ENCODE measurements around the gene NUDT17.
A peak's percentile ranks its signal among the peaks of the same experiment; 100 is the strongest.
"Not testable (repeated sequence)": the region's sequence is repeated elsewhere in the genome, so short reads cannot be mapped to it uniquely, and the experiment has no call there.

The NUDT17 gene, protein sequence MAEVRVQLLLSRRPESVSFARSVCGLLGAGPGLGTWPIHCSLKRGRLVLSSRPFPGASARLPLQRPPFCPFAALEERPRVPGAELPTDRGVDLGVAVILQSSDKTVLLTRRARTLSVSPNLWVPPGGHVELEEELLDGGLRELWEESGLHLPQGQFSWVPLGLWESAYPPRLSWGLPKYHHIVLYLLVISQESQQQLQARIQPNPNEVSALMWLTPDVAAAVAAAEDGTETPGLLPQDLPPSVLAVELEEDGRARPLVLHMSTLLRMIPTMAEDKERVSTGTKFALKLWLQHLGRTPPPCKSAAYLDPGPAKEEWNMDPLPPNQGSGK

DNA sequence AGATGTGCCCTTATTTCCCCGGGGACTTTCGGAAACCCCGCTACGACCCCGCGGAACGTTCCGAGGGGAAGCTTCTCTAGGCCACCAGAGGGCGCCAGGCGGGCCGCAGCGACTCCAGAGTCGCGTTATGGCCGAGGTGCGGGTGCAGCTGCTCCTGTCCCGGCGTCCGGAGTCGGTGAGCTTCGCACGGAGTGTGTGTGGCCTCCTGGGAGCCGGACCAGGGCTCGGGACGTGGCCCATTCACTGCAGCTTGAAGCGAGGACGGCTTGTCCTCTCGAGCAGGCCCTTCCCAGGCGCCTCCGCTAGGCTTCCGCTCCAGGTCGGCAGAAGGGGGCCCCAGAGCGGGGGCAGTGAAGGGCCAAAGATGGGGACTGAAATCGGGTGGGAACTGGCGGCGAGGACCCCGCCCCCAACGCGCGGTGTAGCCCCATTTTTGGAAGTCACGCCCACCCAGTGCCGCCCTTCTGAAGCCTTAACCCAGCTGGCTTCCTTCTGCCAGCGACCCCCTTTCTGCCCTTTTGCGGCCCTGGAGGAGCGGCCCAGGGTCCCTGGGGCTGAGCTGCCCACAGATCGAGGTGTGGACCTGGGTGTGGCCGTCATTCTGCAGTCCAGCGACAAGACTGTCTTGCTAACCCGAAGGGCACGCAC is at the start of gene NUDT17:
Gene NUDT17 (plus strand): TSS at position 117 of the 648 bp plus-strand sequence. CDS start 11 bp downstream, at position 128.
- DNase-seq: peak; percentile 63

DNA sequence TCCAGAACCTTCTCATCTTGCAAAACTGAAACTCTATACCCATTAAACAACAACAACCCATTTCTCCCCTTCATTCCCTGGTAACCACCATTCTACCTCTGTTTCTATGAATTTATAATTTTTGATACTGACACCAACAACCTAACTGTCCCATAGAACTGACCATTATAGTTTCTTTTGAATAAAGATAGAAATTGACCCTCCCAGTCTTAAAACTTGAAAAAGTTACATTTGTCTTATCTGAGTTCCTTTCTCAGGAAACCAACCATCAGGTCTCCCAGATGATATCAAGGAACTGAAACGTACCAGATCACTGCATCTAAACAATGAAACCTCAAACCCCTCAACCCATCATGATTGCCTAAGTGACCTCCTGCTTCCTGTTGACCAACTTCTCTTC is 48.7 kb upstream of the NUDT17 start:
- DNase-seq: no peak

DNA sequence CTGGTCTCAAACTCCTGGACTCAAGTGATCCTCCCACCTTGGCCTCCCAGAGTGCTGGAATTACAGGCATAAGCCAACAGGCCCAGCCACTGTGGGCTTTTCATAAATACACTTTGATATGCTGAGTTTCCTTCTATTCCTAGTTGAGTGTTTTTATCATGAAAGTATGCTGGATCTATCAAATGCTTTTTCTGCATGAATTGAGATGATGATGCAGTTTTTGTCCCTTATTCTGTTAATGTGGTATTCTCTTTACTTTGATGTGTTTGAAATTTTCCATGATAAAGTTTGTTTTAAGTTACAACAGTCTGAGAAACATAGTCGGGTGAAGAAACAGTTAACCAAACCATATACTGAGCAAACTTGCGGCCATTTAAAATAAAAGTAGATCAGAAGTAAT is 45.6 kb upstream of the NUDT17 start:
- no peak for DNase-seq

DNA sequence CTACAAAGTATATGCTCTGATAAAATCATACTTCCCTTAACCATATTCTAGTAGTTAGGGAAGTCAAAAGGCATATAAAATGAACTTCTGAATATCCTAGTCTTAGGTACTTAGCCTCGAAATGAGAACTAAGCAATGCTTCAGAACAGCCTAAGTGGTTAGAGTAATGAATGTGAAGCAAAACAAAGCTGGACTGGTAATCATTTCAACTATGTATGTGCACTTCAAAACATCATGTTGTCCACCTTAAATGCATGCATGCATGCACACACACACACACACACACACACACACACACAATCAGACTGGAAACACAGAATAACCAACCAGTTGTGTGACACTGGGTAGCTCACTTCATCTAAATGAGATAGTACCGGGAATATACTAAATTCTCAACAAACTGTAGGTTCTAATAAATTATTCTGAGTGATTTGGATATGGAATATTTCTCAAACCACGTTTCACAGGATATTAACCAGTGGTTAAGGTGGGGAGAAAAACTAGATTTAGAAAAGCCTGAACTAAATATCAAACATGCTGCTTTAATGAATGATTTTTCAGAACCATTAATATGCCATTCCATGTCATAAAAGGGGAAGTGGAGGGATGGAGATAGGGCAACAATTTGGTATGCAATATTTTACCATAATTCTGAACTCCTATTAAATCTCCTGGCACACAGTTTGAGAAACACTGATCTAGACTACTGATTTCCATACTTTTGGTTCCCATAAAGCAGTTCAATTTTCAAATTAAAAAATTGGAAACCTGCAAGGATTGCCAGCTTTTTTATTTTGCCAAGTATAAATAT is 41.0 kb upstream of the NUDT17 start:
- DNase-seq: no peak

DNA sequence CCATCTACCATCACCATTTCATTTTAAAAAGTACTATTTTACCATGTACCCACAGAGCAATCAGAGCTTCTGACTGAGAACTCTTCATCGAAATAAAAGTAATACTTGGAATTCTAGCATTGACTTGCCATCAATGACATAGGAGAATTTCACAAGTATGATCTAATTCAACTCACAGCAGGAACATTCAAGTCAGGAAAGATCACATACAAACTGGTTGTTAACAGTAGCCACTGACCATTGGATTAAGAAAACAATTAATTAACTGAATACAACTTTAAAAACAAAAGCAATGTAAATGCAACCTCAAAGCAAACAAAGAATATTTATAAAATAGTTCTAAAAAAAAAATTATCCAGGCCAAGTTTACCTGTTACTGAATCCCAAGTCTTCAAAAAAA is 40.4 kb upstream of the NUDT17 start:
- no peak for DNase-seq

DNA sequence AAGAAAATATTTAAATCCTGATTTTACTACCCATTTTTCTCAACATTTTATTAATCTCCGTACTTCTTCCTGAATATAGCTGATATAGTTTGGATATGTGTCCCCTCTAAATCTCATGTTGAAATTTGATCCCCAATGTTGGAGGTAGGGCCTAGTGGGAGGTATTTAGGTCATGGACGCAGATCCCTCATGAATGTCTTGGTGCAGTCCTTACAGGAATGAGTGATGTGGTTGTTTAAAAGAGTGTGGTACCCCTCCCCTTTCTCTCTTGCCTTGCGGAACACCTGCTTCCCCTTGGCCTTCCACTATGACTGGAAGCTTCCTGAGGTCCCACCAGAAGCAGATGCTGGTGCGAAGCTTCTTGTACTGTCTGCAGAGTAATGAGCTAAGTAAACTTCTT is 39.0 kb upstream of the NUDT17 start:
- DNase-seq: no peak

DNA sequence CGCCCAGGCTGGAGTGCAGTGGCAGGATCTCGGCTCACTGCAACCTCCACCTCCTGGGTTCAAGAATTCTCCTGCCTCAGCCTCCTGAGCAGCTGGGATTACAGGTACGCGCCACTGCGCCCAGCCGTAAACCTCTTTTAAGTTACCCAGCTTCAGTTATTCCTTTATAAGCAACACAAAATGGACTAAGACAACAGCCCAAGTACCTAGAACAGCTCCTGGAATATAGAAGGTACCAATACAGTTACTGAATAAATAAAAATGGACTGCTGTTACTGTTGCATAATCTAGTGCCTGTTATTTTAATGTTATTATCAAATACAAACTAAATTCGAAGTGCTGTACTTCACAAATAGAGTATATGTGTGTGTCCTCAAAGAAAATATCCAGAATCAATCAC is 38.6 kb upstream of the NUDT17 start:
- DNase-seq: no peak

DNA sequence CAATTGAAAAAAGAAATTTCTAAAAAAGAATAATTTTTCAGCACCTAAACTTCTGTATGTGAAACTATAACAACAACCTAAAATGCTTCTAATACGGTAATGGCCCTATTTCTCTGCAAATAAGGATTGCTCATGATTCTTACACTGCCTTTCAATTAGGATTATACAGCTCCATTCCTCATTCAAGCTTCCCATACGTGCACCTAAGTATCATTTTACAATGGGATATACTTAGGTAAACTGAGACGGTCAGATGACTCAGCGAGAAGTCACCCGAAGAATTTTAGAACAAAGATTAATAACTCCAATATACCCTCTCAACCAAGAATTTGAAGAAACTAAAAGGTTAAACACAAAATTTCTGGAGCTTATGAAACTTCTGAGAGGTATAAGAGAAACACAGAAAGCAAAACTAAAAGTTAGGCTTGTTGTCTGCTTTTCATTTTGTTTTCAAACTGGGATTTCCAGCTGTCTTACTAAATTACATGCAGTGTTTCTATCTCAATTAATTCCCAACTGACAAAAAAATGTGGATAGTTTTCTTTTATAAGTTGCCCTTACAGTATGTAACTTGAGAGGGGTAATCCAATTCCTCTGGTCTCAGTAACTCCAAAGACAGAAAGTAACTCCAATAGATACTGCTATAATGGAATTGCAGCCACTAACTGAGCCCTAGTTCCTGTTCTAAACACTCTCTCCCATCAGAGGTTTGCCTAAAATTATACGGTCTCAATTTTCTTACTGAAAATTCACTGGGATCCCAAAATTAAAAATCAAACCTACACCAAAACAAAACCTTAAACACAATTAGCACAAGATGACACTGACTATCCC is 32.2 kb upstream of the NUDT17 start:
- DNase-seq: not testable (repeated sequence)

DNA sequence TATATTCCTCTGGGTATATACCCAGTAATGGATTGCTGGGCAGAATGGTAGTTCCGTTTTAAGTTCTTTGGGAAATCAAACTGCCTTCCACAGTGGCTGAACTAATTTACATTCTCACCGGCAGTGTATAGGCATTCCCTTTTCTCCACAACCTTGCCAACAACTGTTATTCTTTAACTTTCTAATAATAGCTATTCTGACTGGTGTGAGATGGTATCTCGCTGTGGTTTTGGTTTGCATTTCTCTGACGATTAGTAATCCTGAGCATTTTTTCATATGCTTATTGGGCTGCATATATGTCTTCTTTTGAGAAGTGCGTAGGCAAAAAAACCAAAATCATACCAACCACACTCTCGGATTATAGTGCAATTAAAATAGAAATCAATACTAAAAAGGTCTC is 27.3 kb upstream of the NUDT17 start:
- DNase-seq: not testable (repeated sequence)

DNA sequence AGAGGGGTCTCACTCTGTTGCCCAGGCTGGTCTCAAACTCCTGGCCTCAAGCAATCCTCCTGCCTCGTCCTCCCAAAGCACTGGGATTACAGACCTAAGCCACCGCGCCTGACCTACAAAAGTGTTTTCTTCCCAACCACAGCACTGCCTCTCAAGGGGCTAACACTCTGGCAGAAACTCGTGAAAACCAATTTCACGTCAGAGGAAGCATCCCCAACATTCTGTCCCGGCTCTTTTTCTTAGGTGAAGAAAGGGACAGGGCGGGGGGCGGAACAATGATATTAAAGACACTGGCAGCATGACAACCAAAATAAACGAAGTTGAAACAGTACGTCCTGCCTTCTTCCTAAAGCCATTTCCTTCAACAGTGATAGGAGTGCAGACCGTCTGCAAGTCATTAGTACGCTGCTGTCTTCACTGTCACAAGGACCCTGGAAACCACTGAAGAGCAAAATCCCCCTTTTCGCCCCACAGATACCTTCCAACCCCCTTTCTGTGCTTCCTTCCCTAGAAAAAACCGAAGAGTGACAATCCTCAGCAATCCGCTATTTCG is 22.6 kb upstream of the NUDT17 start:
- DNase-seq: not testable (repeated sequence)

DNA sequence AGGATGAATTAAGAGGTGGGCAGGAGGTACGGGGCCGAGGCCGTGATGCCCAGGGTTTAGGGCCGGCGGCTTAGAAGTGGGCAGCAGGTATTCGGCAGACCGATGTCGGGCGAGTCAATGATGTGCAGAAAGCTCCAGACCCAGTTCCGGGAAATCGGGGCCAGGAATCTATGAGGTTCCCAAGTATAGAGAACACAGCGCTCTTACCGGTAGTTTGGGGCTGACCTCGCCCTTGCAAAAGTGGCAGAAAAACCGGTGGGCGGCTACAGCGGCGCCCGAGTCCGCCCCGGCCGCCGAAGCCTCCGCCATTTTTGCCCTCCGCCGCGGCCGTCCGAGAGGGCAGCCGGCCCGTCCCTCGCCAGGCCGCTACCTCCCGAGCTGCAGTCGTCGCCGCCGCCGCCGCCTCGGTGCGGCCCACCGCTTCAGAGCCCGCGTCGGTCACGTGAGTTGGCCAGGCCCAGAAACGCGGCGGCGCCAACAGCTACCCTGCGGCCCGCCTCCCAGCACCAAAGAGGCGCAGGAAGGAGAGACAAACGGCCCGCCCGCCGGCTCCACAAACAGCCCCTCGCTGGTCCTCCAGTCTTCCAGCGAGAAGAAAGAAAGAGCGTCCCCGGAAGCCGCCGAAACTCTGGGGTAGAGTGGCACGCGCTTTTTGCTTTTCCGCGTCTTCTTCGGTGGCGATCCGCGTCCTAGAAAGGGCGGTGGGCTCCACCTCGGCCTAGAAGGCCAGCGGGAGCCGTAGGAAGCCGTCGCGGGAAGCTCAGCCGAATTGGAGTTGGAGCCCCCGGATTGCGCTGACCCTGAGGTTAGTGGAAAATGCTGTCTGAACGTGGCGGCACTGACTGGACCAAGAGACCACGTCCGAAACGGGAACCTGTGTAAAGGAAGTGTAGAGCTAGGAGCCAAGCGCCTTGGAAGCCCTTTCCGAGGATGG is 21.6 kb upstream of the NUDT17 start, which contains the start of the genes POLR3C and RNF115:
Gene POLR3C (plus strand): TSS at position 636 of the 934 bp plus-strand sequence. CDS start 1,577 bp downstream, outside the sequence.
Gene RNF115 (minus strand): TSS at position 531 of the 934 bp plus-strand sequence. CDS start 222 bp downstream, at position 309.
- peak; percentile 86 for DNase-seq

DNA sequence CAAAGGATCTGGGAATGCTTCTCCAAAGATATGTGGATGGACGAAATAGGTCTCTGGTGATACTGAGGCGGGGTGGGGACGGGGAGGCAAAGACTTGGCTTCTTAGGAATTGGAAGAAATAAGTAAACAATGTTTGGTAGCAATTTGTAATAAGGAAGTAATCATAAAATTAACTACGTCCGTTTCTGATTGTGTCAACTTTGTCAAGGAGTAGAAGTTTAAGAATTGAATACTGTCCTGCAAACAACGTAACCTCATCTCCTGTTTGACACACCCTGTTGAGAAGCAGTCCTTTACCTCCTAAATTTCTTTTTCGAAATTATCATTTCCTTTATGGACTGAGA is 21.0 kb upstream of the NUDT17 start:
- no peak for DNase-seq

DNA sequence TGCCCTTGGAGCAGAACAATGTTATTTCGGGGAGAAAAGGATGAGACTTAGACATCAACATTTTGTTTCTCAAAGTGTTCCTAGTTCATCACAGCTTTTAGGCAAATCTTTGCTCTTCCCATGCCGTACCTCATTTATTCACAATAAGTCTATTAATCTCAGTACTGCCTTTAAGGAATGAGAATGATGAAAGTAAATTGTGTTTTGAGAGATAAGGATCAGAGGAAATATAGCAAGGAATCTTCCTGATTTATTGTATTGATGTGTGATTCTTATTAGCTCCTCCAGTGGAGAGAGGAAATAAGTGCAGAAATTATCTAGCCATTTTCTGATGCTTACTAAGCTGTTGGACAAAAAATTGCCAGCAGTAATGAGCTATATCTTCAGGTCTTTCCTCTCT is 19.4 kb upstream of the NUDT17 start:
- DNase-seq: no peak

DNA sequence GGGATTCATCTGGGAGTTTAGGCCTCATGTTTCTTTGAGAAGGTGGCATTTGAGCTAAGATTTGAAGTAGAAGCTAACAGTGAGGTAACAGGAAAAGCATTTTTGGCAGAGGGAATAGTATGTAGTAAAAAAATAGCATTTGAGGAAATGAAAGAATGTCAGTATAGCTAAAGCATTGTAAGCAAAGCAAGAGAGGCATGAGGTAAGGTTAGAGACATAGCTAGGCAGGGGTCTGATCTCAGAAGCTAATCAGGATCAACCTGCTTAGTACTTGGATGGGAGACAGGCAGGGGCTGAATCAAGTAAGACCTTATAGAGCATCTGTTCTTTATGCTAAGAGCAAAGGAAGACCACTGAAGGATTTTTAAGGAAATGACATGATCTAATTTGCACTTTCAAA is 17.5 kb upstream of the NUDT17 start:
- DNase-seq: no peak

DNA sequence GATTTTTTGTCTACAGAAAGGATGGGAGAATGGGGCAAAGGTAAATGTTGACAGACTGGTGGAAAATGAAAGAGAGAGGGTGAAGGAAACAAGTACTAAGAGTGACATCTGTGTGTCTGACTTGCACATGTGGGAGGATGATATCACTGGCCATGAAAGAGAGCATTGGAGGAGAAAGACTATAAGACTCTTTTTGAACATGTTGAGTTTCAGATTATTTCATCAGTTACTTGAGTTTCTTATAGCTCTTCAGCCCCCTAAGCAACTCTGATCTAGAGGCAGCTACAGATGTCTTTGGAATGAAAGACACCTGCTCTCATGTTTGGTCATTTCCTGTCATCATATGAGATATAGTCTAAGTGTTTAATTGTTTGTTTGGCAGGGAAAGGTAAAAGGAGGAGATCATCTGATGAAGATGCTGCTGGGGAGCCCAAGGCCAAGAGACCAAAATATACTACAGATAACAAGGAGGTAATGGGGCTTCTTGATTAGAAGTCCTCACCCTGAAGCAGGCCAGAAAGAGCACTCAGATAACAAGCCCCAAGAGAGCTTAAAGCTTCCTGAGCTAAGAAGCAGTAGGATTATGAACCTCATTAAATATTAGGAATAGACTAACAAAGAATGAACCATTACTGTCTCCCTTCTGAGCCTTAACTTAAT is 16.9 kb upstream of the NUDT17 start:
- DNase-seq: no peak

DNA sequence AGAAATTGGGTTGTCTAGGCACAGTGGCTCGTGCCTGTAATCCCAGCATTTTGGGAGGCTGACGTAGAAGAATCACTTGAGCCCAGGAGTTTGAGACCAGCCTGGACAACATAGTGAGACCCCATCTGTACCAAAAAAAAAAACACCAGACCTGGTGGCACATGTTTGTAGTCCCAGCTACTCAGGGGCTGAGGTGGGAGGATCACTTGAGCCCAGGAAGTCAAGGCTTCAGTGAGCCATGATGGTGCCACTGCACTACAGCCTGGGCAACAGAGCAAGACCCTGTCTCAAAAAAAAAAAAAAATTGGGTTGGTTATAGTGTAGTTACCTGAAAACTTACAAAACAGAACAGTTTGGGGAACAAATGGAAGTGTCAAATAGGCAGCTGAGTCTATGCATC is 14.6 kb upstream of the NUDT17 start:
- DNase-seq: not testable (repeated sequence)

DNA sequence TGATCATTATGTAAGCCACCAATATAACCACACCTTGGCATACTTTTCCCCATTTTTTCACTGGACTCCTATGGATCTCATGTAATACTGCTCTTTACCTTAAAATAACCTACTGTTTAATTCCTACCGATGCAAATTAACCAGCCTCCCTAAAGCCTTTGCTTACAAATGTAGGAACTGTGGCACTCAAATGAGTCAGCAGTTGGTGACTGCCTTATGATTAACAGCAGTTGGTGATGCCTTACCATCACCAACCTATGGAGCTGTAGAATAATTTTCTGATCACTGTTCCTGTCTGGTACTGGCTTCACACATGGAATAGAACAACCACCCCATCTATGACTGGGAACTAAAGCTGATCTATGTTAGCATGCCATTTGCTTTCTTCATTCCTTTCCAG is 7.8 kb upstream of the NUDT17 start:
- no peak for DNase-seq

DNA sequence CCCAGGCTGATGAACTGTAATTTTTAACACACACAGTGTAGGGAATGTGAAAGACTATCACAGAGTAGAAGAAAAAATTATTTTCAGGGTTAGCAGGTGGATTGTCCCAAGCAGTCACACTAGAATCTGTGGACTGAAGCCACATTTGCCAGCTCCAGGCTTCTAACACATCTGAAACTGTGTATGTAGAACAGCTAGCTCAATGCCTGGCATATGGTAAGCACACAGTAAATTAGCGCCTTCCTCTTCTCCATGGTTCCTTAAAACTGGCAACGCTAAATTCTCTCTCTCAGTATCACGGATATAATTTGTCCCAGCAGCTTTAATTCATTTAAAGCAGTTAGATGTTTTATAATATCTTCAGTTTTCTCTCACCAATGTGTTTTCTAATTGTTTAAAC is 2.4 kb upstream of the NUDT17 start:
- no peak for DNase-seq

DNA sequence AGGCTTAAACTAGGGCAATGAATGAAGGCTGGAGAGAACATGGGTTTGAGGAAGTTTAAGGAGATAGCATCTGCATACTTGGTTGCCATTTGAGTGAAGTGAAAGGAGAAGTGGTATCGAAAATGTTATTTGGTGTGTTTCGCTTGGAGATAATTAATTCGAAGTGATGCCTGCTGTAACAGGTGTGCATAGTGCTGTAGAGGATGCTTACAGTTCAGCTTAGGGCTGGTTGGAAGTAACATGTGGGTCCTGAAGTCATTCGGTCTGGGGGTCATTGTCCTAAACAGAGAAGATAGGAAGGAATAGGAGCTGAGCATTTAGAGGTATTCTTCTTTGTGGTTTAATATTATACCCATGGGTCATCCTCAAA is 301 bp upstream of the NUDT17 start:
- no peak for DNase-seq

DNA sequence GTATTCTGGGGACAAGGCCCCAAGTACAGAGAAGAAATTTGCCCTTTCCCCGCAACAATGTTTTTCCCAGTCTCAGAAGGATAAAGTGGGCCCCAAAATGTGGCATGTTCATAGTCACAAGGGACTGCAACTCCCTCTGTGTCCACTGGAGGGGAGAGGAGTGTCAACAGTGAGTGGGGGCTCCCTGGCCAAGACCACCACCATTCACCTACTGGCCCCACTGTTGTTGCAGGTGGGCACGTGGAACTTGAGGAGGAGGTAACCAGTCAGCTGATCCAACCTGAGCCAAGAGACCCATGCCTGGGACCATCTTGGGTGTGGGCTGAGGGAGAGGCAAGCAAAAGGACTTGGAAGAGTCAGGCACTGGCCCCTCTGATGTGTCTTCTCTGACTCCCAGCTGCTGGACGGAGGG is 777 bp downstream of the NUDT17 start:
- DNase-seq: no peak

DNA sequence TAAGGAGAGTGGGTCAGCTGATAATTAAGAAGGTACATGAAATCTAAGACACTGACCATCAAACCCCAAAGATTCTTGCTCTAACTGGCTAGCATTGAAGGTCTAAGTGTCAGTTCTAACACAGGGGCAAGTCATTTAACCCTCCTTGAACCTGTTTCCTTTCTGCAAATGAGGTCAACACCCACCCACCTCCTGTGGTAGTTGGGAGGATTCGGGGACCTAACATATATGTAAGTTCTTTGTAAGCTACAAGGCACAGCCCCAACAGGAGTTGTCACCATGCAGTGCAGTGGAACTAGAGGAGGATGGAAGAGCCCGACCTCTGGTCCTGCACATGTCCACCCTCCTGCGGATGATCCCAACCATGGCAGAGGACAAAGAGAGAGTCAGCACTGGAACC is 2.4 kb downstream of the NUDT17 start:
- DNase-seq: no peak

All from NCI-H1048 (cell line).